SK-N-SH (cell line): ENCODE results near the gene IER3IP1. TPM values are rescaled to one million over a fixed set of nuclear protein-coding genes. Genes with fewer than 3 reads are reported as not detected.

Source experiments
- CTCF ChIA-PET: fragments of 300-600, 350-600 bp; formaldehyde crosslinking; extraction: SDS; loops from one replicate; lab custom pipeline; 2021; lab: Yijun Ruan, JAX
- POLR2A ChIA-PET: fragments of 350-600 bp; sonication (Branson Sonifier 250); formaldehyde crosslinking; extraction: SDS; loops from one replicate; lab custom pipeline; 2020; ENCODE audit warnings: antibody characterized with exemption, inconsistent platforms; lab: Yijun Ruan, JAX
- DNase-seq: peaks from one replicate; pipeline ENCODE4 v3.0.0; 2012
- H2AFZ ChIP-seq: fragments of 200-600 bp; sonication (generic); 2 replicates; pipeline ENCODE4 v1.8.1; 2016; ENCODE audit warnings: antibody characterized with exemption, mild to moderate bottlenecking, low read depth
- H3F3A ChIP-seq: fragments of 200-600 bp; sonication (generic); replicated peaks from 2 replicates; pipeline ENCODE3; 2016; ENCODE audit warnings: antibody characterized with exemption, mild to moderate bottlenecking; ENCODE audit not compliant: insufficient read depth
- H3K27ac ChIP-seq, 2 experiments: fragments of 200-500 bp in 1 of 2; fragments of 200-600 bp in 1 of 2; sonication (Bioruptor generic) in 1 of 2; sonication (generic), shearing (Covaris generic) in 1 of 2; 2 replicates each; pipeline versions ENCODE4 v1.5.1 to v1.6.1; 2014 to 2016; ENCODE audit warnings: low read depth in 2 of 2, inconsistent platforms in 1 of 2, low read length in 1 of 2, mild to moderate bottlenecking in 1 of 2, mixed read lengths in 1 of 2
- H3K27me3 ChIP-seq: fragments of 200-600 bp; sonication (generic), shearing (Covaris generic); 2 replicates; pipeline ENCODE4 v1.6.1; 2016; ENCODE audit warnings: mixed run types; ENCODE audit not compliant: insufficient read depth
- H3K36me3 ChIP-seq, 2 experiments: fragments of 200-500 bp in 1 of 2; fragments of 200-600 bp in 1 of 2; sonication (Bioruptor generic) in 1 of 2; sonication (generic) in 1 of 2; replicated peaks in 1 of 2; 2 replicates each; pipeline versions ENCODE3 to v1.5.1; 2014 to 2016; ENCODE audit warnings: low read length in 1 of 2, mild to moderate bottlenecking in 1 of 2; ENCODE audit not compliant: insufficient read depth in 2 of 2, control insufficient read depth in 1 of 2
- H3K4me1 ChIP-seq, 2 experiments: fragments of 200-500 bp in 1 of 2; fragments of 200-600 bp in 1 of 2; sonication (Bioruptor generic) in 1 of 2; sonication (generic), shearing (Covaris generic) in 1 of 2; 2 replicates each; pipeline versions ENCODE4 v1.5.1 to v1.6.1; 2014 to 2016; ENCODE audit warnings: low read depth in 1 of 2, low read length in 1 of 2, mixed run types in 1 of 2; ENCODE audit not compliant: insufficient read depth in 2 of 2, control insufficient read depth in 1 of 2
- H3K4me2 ChIP-seq: fragments of 200-600 bp; sonication (generic), shearing (Covaris generic); 2 replicates; pipeline ENCODE4 v1.6.1; 2017; ENCODE audit warnings: mixed run types
- H3K4me3 ChIP-seq, 2 experiments: fragments of 200-500 bp in 1 of 2; fragments of 200-600 bp in 1 of 2; sonication (Bioruptor generic) in 1 of 2; sonication (generic), shearing (Covaris generic) in 1 of 2; 2 replicates each; pipeline versions ENCODE4 v1.5.1 to v1.8.1; 2014 to 2016; ENCODE audit warnings: low read depth in 2 of 2, inconsistent platforms in 1 of 2, low read length in 1 of 2, mild to moderate bottlenecking in 1 of 2, mixed read lengths in 1 of 2, moderate library complexity in 1 of 2
- H3K79me2 ChIP-seq: fragments of 200-600 bp; sonication (generic); 2 replicates; pipeline ENCODE4 v1.8.1; 2017; ENCODE audit warnings: mild to moderate bottlenecking; ENCODE audit not compliant: insufficient read depth
- H3K9ac ChIP-seq: fragments of 200-600 bp; sonication (generic); 2 replicates; pipeline ENCODE4 v1.6.1; 2017; ENCODE audit warnings: mixed run types
- H3K9me2 ChIP-seq: fragments of 200-600 bp; sonication (generic); 2 replicates; pipeline ENCODE4 v1.6.1; 2017; ENCODE audit warnings: mixed run types
- H3K9me3 ChIP-seq: fragments of 200-600 bp; sonication (generic); 2 replicates; pipeline ENCODE4 v1.6.1; 2017; ENCODE audit warnings: mixed run types, mild to moderate bottlenecking, moderate library complexity
- H4K20me1 ChIP-seq: fragments of 200-600 bp; sonication (generic); 2 replicates; pipeline ENCODE4 v1.6.1; 2017; ENCODE audit warnings: mild to moderate bottlenecking, mixed run types; ENCODE audit not compliant: insufficient read depth
- ELF1 ChIP-seq: IDR thresholded peaks from 2 replicates; pipeline ENCODE4 v1.4.0; 2012
- EP300 ChIP-seq, 2 experiments: IDR thresholded peaks; 2 replicates each; pipeline versions ENCODE4 v1.4.0 to v1.6.1; 2012; ENCODE audit warnings: borderline replicate concordance in 1 of 2, low read depth in 1 of 2, low read length in 1 of 2
- EZH2phosphoT487 ChIP-seq: fragments of 200-600 bp; sonication (generic); IDR thresholded peaks from 2 replicates; pipeline ENCODE4 v1.6.1; 2017; ENCODE audit warnings: low read depth, mixed run types, mild to moderate bottlenecking, antibody characterized with exemption, moderate library complexity, borderline replicate concordance
- GABPA ChIP-seq: IDR thresholded peaks from 2 replicates; pipeline ENCODE4 v1.4.0; 2012; ENCODE audit warnings: low read depth, mild to moderate bottlenecking
- JUND ChIP-seq: IDR thresholded peaks from 2 replicates; pipeline ENCODE4 v1.4.0; 2012
- NFIC ChIP-seq: IDR thresholded peaks from 2 replicates; pipeline ENCODE4 v1.4.0; 2012; ENCODE audit warnings: borderline replicate concordance
- NRF1 ChIP-seq: IDR thresholded peaks from 2 replicates; pipeline ENCODE4 v1.6.1; 2012; ENCODE audit warnings: low read depth, mild to moderate bottlenecking, low read length
- POLR2AphosphoS5 ChIP-seq: IDR thresholded peaks from 2 replicates; pipeline ENCODE4 v1.6.1; 2012; ENCODE audit warnings: low read depth, low read length
- RFX5 ChIP-seq: IDR thresholded peaks from 2 replicates; pipeline ENCODE4 v1.6.1; 2012; ENCODE audit warnings: mild to moderate bottlenecking, improper control_type of control experiment, low read length
- RXRA ChIP-seq: IDR thresholded peaks from 2 replicates; pipeline ENCODE4 v1.4.0; 2012; ENCODE audit warnings: low read depth, mild to moderate bottlenecking, borderline replicate concordance
- SMC3 ChIP-seq: IDR thresholded peaks from 2 replicates; pipeline ENCODE4 v1.6.1; 2012; ENCODE audit warnings: low read depth, low read length, improper control_type of control experiment
- TCF12 ChIP-seq: IDR thresholded peaks from 2 replicates; pipeline ENCODE4 v1.4.0; 2012
- USF1 ChIP-seq: IDR thresholded peaks from 2 replicates; pipeline ENCODE4 v1.4.0; 2012; ENCODE audit warnings: low read depth, borderline replicate concordance
- YY1 ChIP-seq: IDR thresholded peaks from 2 replicates; pipeline ENCODE4 v1.4.0; 2012; ENCODE audit warnings: low read depth, mild to moderate bottlenecking
- WGBS: methylation state at CpG from one replicate; pipeline ENCODE4 v1.1.6; 2017; ENCODE audit warnings: low lambda C conversion rate; 5-methylcytosine and 5-hydroxymethylcytosine counted together
- polyA plus RNA-seq, 3 experiments: library from polyadenylated mRNA; depleted of rRNA; stranded (reverse); fragments of >200 nt; gene quantifications; 2 replicates each; pipeline ENCODE4 v1.2.3, GENCODE V29; 2012
- TF ChIP-seq, protein P1 (sequence below): fragments of 150-350 bp; IDR thresholded peaks from 2 replicates; pipeline ENCODE4 v1.6.1; 2016; ENCODE audit warnings: mild to moderate bottlenecking, low read depth, low read length
- TF ChIP-seq, protein P2 (sequence below): fragments of 150-350 bp; IDR thresholded peaks from 2 replicates; pipeline ENCODE4 v1.6.1; 2017; ENCODE audit warnings: antibody characterized with exemption, low read length, low read depth, borderline replicate concordance
- TF ChIP-seq, protein P3 (sequence below): fragments of 200-600 bp; sonication (generic); IDR thresholded peaks from 2 replicates; pipeline ENCODE4 v1.6.1; 2017; ENCODE audit warnings: antibody characterized with exemption, mild to moderate bottlenecking, moderate library complexity
- TF ChIP-seq, protein P4 (sequence below): IDR thresholded peaks from 2 replicates; pipeline ENCODE4 v1.4.0; 2012; ENCODE audit warnings: low read depth
- TF ChIP-seq, protein P5 (sequence below): IDR thresholded peaks from 2 replicates; pipeline ENCODE4; 2012

Gene IER3IP1
- polyA plus RNA-seq, 1 of the 3 experiments (the other 2 are of a cell fraction), result 13.7 TPM

DNA sequence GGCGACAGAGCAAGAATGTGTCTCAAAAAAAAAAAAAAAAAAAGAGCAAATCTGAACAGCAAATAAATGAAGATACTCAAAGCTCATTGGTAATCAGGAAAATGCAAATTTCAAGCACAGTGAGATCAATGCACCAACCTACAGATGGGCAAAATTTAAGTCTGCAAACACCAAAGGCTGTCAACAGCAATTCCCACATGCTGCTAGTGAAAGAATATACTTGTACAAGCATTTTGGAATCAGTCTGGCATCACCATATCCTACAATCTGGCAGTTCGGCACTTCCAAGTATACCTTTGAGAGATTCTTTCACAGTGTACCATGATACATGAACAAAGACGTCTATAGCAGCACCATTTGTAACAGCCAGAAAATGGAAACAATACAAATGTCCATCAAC, 30.0 kb downstream of the IER3IP1 start:
- POLR2A ChIA-PET, result no interaction called here
- no peaks in the 10 kb centered on the region for H3K9me3 ChIP-seq
- peaks cover 5% of the 10 kb centered on the region for H4K20me1 ChIP-seq
- no peak overlapping the region for H3K4me3 ChIP-seq
- no peak overlapping the region for H3K9ac ChIP-seq
- no peaks in the 10 kb centered on the region for H3K9me2 ChIP-seq
- H3K27ac ChIP-seq, result no peak overlapping the region
- CTCF ChIA-PET, result no interaction called here
- no peak overlapping the region for H2AFZ ChIP-seq
- H3K4me1 ChIP-seq, result peaks cover 0 to 17% of the 10 kb centered on the region in 2 experiments; a peak in 2 of 4 replicates
- H3K79me2 ChIP-seq, result peaks cover 87% of the 10 kb centered on the region
- no peaks in the 10 kb centered on the region for H3K27me3 ChIP-seq
- no peak overlapping the region for H3K4me2 ChIP-seq
- DNase-seq, result no peak
- TF ChIP-seq GABPA (no peak), JUND (no peak), EZH2phosphoT487 (no peak), NRF1 (no peak)
- TF ChIP-seq, protein P1, sequence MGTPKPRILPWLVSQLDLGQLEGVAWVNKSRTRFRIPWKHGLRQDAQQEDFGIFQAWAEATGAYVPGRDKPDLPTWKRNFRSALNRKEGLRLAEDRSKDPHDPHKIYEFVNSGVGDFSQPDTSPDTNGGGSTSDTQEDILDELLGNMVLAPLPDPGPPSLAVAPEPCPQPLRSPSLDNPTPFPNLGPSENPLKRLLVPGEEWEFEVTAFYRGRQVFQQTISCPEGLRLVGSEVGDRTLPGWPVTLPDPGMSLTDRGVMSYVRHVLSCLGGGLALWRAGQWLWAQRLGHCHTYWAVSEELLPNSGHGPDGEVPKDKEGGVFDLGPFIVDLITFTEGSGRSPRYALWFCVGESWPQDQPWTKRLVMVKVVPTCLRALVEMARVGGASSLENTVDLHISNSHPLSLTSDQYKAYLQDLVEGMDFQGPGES, result no peak
- no peaks in the 10 kb centered on the region for H3F3A ChIP-seq
- H3K36me3 ChIP-seq, result peaks cover 6 to 15% of the 10 kb centered on the region in 2 experiments
- WGBS, result 95% methylated on average over 3 of the region's 3 CpGs

DNA sequence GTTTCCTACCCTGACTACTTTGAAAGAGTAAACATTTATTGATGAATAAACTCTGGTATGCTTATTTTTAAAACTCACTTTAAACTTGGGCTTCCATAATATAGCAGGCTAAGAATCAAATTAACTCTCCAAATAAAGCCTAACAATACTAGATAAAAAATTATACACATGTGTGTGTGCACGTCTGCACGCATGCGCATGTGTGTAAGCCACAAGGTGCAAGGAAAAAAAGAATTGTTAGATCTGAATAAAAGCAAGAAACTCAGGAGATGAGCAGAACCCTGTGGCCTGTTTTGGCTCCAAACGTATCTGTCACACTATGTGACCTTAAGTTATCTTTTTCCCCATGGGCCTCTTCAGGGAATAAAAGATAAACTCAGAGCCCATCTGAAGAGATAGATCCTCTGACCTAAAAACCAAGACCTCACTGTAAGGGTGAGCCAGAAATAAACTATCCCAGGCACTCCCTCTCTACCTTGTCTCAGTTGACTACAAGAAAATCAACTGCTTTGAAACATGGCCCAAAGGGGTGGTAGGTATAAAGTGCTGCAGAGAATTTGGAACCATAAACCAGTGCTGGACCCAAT, 32.2 kb downstream of the IER3IP1 start:
- H4K20me1 ChIP-seq, result peaks cover 5% of the 10 kb centered on the region
- no peak overlapping the region for H3K4me2 ChIP-seq
- ChIA-PET POLR2A (no interaction called here), CTCF (interaction anchor here (1.1 kb wide), 1 partner anchor 38 kb away, joined by 3 read pairs; no protein-coding TSS in a partner anchor)
- H3K79me2 ChIP-seq, result peaks cover 95% of the 10 kb centered on the region
- 97% methylated on average over 4 of the region's 4 CpGs for WGBS
- peaks cover 5% of the 10 kb centered on the region for H3F3A ChIP-seq
- H3K9ac ChIP-seq, result no peak overlapping the region
- no peaks in the 10 kb centered on the region for H3K27me3 ChIP-seq
- H2AFZ ChIP-seq, result no peak overlapping the region
- H3K36me3 ChIP-seq, result peaks cover 8 to 21% of the 10 kb centered on the region in 2 experiments
- peaks cover 0 to 6% of the 10 kb centered on the region in 2 experiments; a peak in 2 of 4 replicates for H3K4me1 ChIP-seq
- no peak overlapping the region for H3K27ac ChIP-seq
- H3K4me3 ChIP-seq, result no peak overlapping the region
- no peak for DNase-seq
- H3K9me3 ChIP-seq, result no peaks in the 10 kb centered on the region
- no peaks in the 10 kb centered on the region for H3K9me2 ChIP-seq
- TF ChIP-seq, protein P2, sequence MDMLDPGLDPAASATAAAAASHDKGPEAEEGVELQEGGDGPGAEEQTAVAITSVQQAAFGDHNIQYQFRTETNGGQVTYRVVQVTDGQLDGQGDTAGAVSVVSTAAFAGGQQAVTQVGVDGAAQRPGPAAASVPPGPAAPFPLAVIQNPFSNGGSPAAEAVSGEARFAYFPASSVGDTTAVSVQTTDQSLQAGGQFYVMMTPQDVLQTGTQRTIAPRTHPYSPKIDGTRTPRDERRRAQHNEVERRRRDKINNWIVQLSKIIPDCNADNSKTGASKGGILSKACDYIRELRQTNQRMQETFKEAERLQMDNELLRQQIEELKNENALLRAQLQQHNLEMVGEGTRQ, result no peak
- TF ChIP-seq, protein P1, result no peak
- TF ChIP-seq JUND, result no peak
- TF ChIP-seq, protein P3, sequence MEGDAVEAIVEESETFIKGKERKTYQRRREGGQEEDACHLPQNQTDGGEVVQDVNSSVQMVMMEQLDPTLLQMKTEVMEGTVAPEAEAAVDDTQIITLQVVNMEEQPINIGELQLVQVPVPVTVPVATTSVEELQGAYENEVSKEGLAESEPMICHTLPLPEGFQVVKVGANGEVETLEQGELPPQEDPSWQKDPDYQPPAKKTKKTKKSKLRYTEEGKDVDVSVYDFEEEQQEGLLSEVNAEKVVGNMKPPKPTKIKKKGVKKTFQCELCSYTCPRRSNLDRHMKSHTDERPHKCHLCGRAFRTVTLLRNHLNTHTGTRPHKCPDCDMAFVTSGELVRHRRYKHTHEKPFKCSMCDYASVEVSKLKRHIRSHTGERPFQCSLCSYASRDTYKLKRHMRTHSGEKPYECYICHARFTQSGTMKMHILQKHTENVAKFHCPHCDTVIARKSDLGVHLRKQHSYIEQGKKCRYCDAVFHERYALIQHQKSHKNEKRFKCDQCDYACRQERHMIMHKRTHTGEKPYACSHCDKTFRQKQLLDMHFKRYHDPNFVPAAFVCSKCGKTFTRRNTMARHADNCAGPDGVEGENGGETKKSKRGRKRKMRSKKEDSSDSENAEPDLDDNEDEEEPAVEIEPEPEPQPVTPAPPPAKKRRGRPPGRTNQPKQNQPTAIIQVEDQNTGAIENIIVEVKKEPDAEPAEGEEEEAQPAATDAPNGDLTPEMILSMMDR, result no peak
- TF ChIP-seq, protein P4, sequence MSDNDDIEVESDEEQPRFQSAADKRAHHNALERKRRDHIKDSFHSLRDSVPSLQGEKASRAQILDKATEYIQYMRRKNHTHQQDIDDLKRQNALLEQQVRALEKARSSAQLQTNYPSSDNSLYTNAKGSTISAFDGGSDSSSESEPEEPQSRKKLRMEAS, result no peak
- no peak for TF ChIP-seq ELF1
- no peak for TF ChIP-seq NRF1
- no peak for TF ChIP-seq RFX5
- no peak for TF ChIP-seq POLR2AphosphoS5
- TF ChIP-seq SMC3, result no peak
- no peak for TF ChIP-seq YY1
- no peak for TF ChIP-seq EZH2phosphoT487
- TF ChIP-seq NFIC, result no peak
- no peak for TF ChIP-seq RXRA
- TF ChIP-seq, protein P5, sequence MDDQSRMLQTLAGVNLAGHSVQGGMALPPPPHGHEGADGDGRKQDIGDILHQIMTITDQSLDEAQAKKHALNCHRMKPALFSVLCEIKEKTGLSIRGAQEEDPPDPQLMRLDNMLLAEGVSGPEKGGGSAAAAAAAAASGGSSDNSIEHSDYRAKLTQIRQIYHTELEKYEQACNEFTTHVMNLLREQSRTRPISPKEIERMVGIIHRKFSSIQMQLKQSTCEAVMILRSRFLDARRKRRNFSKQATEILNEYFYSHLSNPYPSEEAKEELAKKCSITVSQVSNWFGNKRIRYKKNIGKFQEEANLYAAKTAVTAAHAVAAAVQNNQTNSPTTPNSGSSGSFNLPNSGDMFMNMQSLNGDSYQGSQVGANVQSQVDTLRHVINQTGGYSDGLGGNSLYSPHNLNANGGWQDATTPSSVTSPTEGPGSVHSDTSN, result no peak
- TF ChIP-seq USF1, result no peak
- TF ChIP-seq EP300 (IDR thresholded peaks at IDR 0.05; ENCODE audit: borderline replicate concordance in 1 of 2, low read depth in 1 of 2, low read length in 1 of 2), result no peak
- TF ChIP-seq TCF12, result no peak
